Fibroblast of peridontal ligament (primary cell): ENCODE measurements around the gene DZIP1L.

ENCODE experiments used
- DNase-seq: peaks from one replicate; pipeline ENCODE4 v3.0.0-alpha.2; 2010; ENCODE audit errors: extremely low read depth

DZIP1L gene

GRCh38 chr3:138068046-138068445 is 47.4 kb downstream of the DZIP1L start:
- DNase-seq: no peak

DNA sequence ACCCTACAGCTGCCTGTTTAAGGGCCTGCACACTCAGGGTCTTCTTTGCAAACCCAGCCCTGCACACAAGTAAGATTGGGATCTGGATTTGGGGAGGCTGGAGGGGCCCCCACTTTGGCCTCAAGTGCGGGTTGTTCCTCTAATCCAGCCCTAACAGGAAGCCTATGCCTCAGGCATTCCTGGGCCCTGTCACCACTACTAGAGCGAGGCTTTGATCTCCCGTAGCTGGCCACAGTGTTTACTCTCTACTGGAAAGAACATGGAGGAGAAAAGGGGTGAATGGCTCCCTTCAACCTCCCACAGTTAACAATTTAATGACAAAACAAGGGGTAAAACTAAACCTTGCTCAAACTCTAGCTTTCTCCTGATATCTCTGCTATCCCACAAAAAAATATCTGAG is 48.4 kb downstream of the DZIP1L start:
- no peak for DNase-seq

GRCh38 chr3:138066383-138066782 is 49.0 kb downstream of the DZIP1L start:
- no peak for DNase-seq

DNA sequence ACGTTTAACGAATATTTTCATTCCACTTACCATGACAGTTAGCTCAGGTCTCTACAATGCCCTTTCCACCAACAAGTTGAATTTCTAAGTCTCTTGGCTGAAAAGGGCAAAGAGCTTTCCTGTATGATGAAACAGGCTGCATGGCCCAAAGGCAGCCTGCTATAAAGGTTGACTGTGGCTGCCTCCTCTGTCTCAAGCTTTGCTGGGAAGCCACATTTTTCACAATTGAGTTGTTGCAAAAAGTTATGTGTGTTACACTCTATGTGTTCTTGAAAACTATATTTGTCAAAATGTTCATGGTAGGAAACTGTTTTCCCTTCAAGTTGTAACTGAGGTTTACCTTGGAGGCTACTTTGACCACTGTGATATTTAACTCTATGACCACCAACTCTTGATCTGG is 49.5 kb downstream of the DZIP1L start:
- DNase-seq: no peak

DNA sequence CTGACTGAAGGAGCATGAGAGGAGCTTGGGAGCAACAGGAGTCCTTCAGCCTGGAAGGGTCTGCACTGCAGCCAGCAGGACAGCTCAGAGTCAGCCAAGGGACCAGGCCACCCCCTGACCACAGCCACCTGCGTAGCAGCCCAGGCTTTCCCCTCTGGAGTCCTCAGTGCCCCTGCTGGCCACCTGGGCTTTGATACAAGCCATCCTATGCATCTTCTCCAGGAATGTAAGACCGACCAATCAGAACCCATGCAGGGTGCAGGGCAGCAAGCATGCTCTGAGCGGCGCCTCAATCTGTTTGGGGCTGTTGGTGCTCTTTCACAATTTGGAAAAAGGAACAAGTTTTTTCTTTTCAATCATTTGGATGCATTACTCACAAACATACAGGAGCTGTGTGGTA is 52.0 kb downstream of the DZIP1L start:
- no peak for DNase-seq

- DNase-seq: peak; percentile 81
Observed at GRCh38 chr3:138062626-138063025, 52.8 kb downstream of the DZIP1L start.

DNA sequence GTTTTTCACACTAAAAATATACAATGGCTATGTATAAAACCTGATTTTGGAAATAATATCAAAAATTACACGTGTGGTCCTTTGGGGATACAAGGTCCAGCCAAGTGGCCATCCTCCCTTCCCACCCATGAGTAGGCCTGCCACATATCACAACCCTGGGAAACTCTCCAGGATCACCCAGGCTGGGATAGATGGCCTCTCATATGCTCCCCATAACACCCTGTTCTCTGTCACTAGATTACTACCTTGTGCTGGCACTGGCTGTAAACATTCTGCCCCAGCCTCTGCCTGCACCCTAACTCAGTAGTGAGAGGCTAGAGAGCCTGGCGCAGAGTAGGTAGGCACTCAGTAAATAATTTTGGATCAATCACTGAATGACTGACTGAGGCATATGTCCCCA is 53.4 kb downstream of the DZIP1L start:
- DNase-seq: no peak

DNA sequence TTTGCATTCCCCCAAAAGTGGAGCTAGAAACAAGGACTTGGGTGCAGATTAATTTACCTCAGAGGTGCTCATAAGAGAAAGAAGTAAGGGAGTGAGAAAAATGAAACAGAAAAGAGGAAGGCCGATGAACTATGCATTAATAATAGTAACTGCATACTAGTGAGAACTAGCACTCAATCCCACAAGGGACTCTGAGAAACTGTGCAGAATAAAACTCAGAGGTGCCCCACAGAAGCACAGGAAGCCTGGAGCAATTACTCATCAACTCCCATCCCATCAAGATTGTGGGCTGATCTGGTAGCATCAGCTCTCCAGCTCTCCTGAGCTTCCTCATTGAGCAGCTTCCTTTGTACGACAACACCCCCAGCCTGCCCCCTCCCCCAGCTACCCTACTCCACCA is 54.6 kb downstream of the DZIP1L start:
- no peak for DNase-seq

GRCh38 chr3:138059261-138059660 is 56.1 kb downstream of the DZIP1L start:
- peak; percentile 78 for DNase-seq

DNA sequence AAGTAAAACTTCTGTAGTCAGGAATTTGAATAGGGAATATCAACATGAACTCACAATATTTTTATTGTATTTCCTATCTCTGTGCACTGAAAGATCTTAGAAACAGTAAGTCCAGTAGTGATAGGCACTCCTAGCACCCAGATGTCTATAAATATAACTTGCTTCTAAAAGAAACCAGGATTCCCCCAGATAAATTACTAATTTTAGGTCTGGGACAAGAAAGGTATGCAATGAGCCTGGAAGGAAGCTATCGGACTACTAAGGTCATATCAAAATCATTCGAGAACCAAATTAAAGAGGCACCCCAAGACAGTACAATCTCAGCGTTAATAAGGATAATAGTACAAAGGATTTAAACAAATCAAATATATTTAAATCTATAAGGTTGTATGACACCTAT is 58.0 kb downstream of the DZIP1L start:
- no peak for DNase-seq

DNA sequence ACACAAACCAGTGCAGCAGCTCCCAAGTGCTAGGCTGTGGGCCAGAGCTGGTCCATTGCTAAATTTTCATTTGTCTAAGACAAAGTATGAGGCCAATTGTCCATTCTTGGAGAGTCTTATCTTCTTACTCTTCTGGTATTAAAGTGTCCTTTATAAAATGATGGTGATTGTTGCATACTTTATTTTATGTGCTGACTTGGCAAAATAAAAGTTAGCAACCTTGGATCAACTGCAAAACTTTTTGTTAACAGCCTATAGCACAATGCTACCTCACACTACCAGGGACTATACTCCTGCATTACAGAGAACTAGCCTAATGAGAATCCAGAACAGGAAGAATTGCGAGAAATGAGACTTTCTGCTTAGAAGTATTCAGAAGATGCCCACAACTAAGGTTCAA is 61.4 kb downstream of the DZIP1L start:
- no peak for DNase-seq

- DNase-seq: peak; percentile 68
Observed at GRCh38 chr3:138051947-138052802, 63.2 kb downstream of the DZIP1L start.

DNA sequence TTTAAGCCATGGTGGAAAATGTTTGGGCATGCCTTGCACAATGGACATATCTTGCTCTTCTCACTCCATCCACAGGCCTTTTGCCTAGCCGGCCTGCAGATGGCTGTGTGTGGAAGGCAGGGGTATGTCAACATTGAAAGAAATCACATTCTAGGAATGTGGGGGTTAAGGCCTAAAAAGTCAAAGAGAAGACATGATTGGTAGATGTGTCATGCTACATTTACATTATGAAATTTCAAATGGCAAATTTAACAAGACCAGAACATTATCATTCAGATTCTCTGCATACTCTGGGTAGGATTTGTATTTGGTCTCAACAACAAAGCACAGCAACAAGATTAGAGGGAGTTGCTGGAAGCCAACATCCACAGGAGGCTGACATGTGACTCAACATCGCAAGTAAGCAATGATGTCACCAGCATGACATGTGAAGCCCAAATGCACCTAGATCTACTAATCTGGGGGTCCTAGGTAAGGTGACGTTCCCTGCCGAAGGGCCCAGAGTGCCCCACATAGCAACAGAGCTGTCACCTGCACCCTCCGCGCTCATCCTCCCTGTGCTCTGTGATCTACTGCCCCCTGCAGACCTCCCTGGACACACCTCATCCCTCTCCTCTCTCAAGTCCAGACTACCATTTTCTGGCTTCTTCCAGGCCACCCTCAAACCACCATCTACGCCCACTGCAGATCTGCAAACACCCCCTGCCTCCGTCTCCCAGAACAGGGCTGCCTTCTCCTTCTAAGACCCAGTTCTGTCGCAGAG is 66.1 kb downstream of the DZIP1L start:
- peak; percentile 92 for DNase-seq

GRCh38 chr3:138047596-138048158 is 67.7 kb downstream of the DZIP1L start:
- DNase-seq: no peak

DNA sequence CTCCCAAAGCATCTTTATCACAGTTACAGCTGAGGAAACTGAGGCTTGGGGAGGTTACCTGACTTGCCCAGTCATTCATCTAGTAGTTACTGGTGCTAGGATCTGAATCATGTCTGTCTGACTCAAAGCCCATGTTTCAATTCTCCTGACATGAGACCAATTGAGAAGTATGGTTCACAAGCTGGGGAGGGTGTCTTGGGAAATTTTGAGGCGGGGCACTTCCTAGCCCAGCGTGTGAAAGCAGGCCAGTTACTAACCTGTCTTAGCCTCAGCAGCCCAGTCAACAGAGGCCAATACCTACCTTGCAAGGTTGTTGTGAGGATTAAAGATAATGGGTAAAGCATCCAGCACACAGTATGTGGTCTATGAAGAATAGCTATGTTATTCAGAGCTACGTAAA is 68.5 kb downstream of the DZIP1L start:
- DNase-seq: no peak

- no peak for DNase-seq
Observed at GRCh38 chr3:138046085-138046484, 69.3 kb downstream of the DZIP1L start.

DNA sequence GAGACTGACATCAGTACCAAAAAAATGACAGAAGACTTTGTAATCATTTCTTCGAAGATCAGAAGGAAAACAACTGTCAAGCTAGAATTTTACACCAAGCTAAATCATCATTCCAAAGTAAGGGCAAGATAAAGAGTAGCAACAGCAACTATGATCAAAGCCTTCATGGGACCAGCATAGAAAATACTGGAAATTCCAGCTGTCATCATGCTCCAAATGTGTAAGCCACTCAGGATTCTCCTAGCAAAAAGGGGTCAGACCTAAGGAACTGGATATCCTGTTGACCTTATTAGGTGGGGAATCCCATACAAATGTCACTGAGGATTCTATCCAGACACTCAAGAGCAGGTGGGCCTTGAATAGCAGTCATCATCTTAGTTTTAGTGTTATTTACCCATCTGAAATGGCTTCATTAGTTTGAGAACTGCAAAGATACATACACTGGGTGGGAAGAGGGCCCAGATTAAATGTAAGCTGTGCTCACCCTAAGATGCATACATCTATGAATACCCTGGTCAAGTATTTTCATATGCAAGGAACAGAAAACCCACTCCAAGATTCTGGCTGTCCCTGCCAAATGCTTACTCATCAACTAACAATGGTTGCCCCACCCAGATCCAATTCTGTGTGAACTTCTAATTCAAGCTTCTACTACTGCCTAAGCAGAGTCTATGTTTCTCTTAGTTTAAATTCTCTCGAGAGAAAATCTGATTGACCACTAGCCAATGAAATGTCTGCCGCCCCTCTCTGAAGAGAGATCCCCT is 72.0 kb downstream of the DZIP1L start:
- DNase-seq: peak; percentile 94

DNA sequence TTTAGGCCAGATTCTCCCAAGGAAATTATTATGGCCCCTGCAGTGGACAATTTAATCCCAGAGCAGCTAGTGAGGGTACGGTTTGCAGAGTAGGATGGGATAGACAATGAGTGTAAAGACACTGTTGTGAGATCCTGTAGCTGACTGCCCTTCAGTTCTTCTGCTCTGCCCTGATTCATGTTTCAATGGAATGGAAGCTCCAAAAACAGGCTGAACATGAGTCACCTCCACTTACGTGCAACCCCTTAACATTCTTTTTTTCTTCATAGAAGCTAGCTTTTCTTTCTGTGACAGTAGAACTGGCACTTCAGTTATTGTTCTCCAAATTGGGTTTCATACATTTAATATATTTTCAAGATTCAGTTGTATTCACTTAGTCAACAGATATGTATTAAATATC is 73.4 kb downstream of the DZIP1L start:
- peak; percentile 74 for DNase-seq

GRCh38 chr3:138038725-138039462 is 76.5 kb downstream of the DZIP1L start:
- no peak for DNase-seq

GRCh38 chr3:138036572-138036971 is 78.8 kb downstream of the DZIP1L start:
- no peak for DNase-seq

- DNase-seq: no peak
Observed at GRCh38 chr3:138034918-138035317, 80.5 kb downstream of the DZIP1L start.
